Measurements from ENCODE around the gene OR4S1.
"Not testable (repeated sequence)": the region's sequence is repeated elsewhere in the genome, so short reads cannot be mapped to it uniquely, and the experiment has no call there.

The OR4S1 gene, protein sequence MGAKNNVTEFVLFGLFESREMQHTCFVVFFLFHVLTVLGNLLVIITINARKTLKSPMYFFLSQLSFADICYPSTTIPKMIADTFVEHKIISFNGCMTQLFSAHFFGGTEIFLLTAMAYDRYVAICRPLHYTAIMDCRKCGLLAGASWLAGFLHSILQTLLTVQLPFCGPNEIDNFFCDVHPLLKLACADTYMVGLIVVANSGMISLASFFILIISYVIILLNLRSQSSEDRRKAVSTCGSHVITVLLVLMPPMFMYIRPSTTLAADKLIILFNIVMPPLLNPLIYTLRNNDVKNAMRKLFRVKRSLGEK

GRCh38 chr11:48305923-48306322 lies at the start of gene OR4S1:
TSS of gene OR4S1 (plus strand) at chr11:48306223. CDS start at chr11:48306223, 0 bp downstream.
- DNase-seq = no peak

- DNase-seq = no peak
These were observed 44.4 kb upstream of the OR4S1 start for GRCh38 chr11:48261600-48261999.

GRCh38 chr11:48263423-48263911 lies 42.6 kb upstream of the OR4S1 start, which contains the start of gene OR4X1:
TSS of gene OR4X1 (plus strand) at chr11:48263861. CDS start at chr11:48263861, 0 bp downstream.
- no peak for DNase-seq

- no peak for DNase-seq
These were observed 35.4 kb upstream of the OR4S1 start for GRCh38 chr11:48270621-48271020.

DNA sequence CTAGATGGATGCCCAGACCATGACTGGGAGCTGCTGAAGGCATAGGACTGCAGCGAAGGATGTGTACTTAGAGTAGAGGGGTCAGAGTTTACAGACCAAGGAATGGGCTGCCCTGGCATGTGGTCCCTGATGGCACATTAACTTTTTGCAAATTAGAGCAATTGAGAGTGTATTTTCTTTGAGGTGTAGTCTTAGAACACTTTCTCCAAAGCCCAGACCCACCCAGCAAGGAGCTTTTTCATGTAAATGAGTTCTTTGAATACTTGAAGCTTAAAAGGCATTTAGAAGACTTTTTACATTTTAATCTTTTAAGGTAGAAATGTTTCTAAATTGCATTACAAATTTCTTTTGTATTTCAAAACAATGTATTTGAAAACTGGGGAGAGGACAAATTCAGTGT lies 33.4 kb upstream of the OR4S1 start:
- no peak for DNase-seq

GRCh38 chr11:48307760-48308386 lies 1.9 kb downstream of the OR4S1 start:
- peak; percentile 54 to 58 for DNase-seq

DNA sequence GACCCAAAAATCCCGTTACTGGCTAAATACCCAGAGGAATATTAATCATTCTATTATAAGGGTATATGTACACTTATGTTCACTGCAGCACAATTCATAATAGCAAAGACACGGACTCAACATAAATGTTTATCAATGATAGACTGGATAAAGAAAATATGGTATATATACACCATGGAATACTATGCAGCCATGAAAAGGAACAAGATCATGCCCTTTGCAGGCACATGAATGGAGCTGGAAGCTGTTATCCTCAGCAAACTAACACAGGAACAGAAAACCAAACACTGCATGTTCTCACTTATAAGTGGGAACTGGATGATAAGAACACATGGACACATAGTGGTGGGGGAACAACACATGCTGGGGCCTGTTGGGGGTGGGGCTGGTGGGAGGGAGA lies 7.6 kb downstream of the OR4S1 start:
- DNase-seq = not testable (repeated sequence)

DNA sequence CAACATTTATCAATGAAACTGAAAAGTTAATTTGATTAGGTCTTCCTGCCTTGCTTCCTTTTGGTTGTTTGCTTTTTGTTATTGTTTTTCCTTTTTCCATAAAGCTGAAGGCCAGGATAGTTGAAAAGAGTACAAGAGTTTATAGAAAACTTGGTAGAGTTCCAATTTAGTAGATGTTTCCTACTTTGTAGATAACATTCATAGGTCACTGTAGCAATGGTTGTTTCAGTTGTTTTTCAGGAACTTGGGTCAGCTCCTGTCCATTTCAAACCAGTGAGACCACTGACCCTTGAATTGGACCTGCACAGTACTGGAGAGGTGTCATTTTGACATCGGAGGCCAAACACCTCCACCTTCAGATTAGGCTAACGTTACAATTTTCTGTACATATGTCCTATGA lies 13.8 kb downstream of the OR4S1 start:
- not testable (repeated sequence) for DNase-seq

DNA sequence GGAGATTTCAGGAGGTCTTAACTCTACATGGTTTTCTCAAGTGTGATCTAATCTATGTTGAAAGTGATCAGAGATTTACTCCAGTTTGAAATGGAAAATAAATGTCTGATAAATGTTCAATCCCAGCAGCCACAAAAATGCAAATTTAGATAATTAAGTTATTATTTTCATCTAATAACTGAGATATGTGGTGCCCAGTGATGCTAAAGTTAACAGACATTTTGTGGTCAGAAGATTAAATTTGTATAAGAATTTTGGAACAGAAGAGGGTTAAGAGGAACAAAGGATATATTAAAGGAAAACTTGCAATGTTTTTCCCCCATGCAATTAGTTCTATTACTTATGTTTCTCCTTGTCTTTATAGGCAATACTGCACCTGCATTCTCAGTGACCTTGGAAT lies 18.6 kb downstream of the OR4S1 start, which contains the start of gene OR4C3:
OR4C3 (plus strand) TSS at position 301 of the 400 bp plus-strand sequence. CDS start 102 bp downstream, outside the sequence.
- not testable (repeated sequence) for DNase-seq

DNA sequence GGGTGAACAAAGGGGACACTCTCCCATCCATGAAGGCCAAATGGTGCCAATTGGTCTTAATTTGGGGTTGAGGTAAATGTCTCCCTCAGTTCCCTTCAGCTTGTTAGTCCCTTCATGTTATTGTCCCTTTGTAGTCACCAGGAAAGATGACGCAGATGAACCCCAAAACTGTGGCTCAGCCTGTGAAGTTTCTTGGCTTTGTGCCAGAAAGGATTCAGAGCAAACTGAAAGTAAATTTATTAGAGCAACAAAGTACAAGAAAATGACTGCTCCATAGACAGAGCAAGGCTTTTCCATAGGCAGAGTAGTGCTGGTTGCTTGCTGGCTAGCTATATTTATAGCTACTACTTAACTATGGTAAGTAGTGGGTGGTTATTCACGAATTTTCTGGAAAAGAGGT lies 35.4 kb downstream of the OR4S1 start:
- DNase-seq = no peak

DNA sequence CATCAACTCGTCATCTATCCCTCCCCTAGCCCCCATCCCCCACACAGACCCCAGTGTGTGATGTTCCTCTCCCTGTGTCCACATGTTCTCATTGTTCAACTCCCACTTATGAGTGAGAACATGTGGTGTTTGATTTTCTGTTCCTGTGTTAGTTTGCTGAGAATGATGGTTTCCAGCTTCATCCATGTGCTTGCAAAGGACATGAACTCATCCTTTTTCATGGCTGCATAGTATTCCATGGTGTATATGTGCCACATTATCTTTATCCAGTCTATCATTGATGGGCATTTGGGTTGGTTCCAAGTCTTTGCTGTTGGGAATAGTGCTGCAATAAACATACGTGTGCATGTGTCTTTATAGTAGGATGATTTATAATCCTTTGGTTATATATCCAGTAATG lies 36.5 kb downstream of the OR4S1 start:
- DNase-seq = not testable (repeated sequence)

GRCh38 chr11:48346286-48346685 lies 40.3 kb downstream of the OR4S1 start:
- DNase-seq = not testable (repeated sequence)

- DNase-seq = no peak
These were observed 48.0 kb downstream of the OR4S1 start for GRCh38 chr11:48354013-48354412.

GRCh38 chr11:48354677-48355076 lies 48.7 kb downstream of the OR4S1 start:
- no peak for DNase-seq

All from SHP77 (cell line).